ENCODE data around the gene FMN2. TPM values are rescaled to one million over a fixed set of nuclear protein-coding genes. Genes with fewer than 3 reads are reported as not detected.

The FMN2 gene
- total RNA-seq, 1 experiment from 2014 or later = 4.6 TPM

DNA sequence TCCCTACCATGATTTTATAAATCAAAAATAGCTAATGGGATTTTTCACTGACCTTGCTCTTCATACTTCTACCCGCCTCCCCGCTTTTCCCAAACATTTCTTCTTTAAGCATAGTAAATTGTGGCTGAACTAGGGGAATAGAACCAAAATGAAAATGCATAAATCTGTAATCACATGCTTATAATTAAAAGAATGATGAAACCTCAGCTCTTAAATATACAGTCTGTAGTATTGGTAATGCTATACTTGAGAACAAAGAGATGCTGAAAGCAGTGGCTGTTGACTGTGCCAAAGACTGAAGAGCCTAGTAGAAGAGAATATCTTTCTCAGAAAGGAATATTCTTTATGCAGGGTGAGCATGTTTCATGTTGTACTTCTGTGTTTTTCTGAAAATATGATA, 271.1 kb downstream of the FMN2 start:
- no peak for TF ChIP-seq EZH2phosphoT487 (IDR thresholded peaks at IDR 0.05; ENCODE audit: borderline replicate concordance, low read length)
- no peak for TF ChIP-seq EZH2 (IDR thresholded peaks at IDR 0.05; ENCODE audit: low read length, unreplicated experiment)
- TF ChIP-seq, protein P1, sequence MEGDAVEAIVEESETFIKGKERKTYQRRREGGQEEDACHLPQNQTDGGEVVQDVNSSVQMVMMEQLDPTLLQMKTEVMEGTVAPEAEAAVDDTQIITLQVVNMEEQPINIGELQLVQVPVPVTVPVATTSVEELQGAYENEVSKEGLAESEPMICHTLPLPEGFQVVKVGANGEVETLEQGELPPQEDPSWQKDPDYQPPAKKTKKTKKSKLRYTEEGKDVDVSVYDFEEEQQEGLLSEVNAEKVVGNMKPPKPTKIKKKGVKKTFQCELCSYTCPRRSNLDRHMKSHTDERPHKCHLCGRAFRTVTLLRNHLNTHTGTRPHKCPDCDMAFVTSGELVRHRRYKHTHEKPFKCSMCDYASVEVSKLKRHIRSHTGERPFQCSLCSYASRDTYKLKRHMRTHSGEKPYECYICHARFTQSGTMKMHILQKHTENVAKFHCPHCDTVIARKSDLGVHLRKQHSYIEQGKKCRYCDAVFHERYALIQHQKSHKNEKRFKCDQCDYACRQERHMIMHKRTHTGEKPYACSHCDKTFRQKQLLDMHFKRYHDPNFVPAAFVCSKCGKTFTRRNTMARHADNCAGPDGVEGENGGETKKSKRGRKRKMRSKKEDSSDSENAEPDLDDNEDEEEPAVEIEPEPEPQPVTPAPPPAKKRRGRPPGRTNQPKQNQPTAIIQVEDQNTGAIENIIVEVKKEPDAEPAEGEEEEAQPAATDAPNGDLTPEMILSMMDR (conservative IDR thresholded peaks at IDR 0.05; ENCODE audit: low read depth, low read length) = no peak
- no peaks in the 10 kb centered on the region for H3F3A ChIP-seq (ENCODE audit: low read length, unreplicated experiment)
- no peaks in the 10 kb centered on the region for H3K36me3 ChIP-seq (ENCODE audit: low read depth, low read length)
- no peak overlapping the region for H2AFZ ChIP-seq (ENCODE audit: low read length)
- H3K4me2 ChIP-seq (ENCODE audit: low read length) = no peak overlapping the region
- ATAC-seq (no peak), DNase-seq (no peak)
- no peaks in the 10 kb centered on the region for H3K27me3 ChIP-seq (ENCODE audit: low read length)
- POLR2A ChIA-PET (ENCODE audit: unreplicated experiment) = no interaction called here
- BruUV-seq (replicated peaks) = no TSS peak
- H3K4me3 ChIP-seq (ENCODE audit: low read length) = no peak overlapping the region
- no peak overlapping the region for H3K27ac ChIP-seq (ENCODE audit: low read length)
- H3K9ac ChIP-seq (ENCODE audit: low read length) = no peak overlapping the region
- no peaks in the 10 kb centered on the region for H3K9me2 ChIP-seq (replicated peaks; ENCODE audit: low read length)
- no peaks in the 10 kb centered on the region for H3K79me2 ChIP-seq (ENCODE audit: low read length)
- H3K9me3 ChIP-seq (ENCODE audit: low read length) = no peaks in the 10 kb centered on the region
- intact Hi-C loops (cut with micrococcal nuclease) = no loop called here
- CTCF ChIA-PET = no interaction called here
- no peaks in the 10 kb centered on the region for H3K4me1 ChIP-seq (ENCODE audit: insufficient read depth, low read length)
- H4K20me1 ChIP-seq (ENCODE audit: low read length) = no peaks in the 10 kb centered on the region

DNA sequence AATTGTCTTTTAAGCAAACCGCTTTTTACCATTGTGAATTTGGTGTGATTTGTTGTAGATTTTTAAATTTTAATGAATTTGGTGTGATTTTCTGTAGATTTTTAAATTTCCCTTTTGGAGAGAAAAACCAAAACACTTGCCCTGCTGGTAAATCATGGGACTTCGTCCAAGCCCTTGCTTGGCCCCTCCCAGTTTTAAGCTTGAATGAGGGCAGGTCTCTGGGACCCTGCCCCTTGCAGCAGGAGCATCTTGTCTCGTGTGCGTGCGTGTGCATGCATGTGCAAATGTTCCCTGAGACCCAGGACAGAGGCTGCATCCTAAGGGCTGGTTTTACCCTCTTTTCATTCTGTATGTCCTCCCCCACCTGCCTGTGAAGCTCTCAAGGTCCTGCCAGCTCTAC, 271.6 kb downstream of the FMN2 start:
- H3K9me3 ChIP-seq (ENCODE audit: low read length) = no peaks in the 10 kb centered on the region
- no peak overlapping the region for H3K4me2 ChIP-seq (ENCODE audit: low read length)
- no peaks in the 10 kb centered on the region for H3K9me2 ChIP-seq (replicated peaks; ENCODE audit: low read length)
- H3K4me3 ChIP-seq (ENCODE audit: low read length) = no peak overlapping the region
- no peaks in the 10 kb centered on the region for H4K20me1 ChIP-seq (ENCODE audit: low read length)
- TF ChIP-seq, protein P1 (conservative IDR thresholded peaks at IDR 0.05; ENCODE audit: low read depth, low read length) = no peak
- no peak for TF ChIP-seq EZH2 (IDR thresholded peaks at IDR 0.05; ENCODE audit: low read length, unreplicated experiment)
- TF ChIP-seq EZH2phosphoT487 (IDR thresholded peaks at IDR 0.05; ENCODE audit: borderline replicate concordance, low read length) = no peak
- H2AFZ ChIP-seq (ENCODE audit: low read length) = no peak overlapping the region
- no peak overlapping the region for H3K27ac ChIP-seq (ENCODE audit: low read length)
- no peaks in the 10 kb centered on the region for H3K36me3 ChIP-seq (ENCODE audit: low read depth, low read length)
- ChIA-PET POLR2A (ENCODE audit: unreplicated experiment) (no interaction called here), CTCF (no interaction called here)
- no TSS peak for BruUV-seq (replicated peaks)
- ATAC-seq = no peak
- H3K9ac ChIP-seq (ENCODE audit: low read length) = no peak overlapping the region
- intact Hi-C loops (cut with micrococcal nuclease) = no loop called here
- no peak for DNase-seq
- H3K4me1 ChIP-seq (ENCODE audit: insufficient read depth, low read length) = no peaks in the 10 kb centered on the region
- H3F3A ChIP-seq (ENCODE audit: low read length, unreplicated experiment) = no peaks in the 10 kb centered on the region
- no peaks in the 10 kb centered on the region for H3K79me2 ChIP-seq (ENCODE audit: low read length)
- no peaks in the 10 kb centered on the region for H3K27me3 ChIP-seq (ENCODE audit: low read length)

DNA sequence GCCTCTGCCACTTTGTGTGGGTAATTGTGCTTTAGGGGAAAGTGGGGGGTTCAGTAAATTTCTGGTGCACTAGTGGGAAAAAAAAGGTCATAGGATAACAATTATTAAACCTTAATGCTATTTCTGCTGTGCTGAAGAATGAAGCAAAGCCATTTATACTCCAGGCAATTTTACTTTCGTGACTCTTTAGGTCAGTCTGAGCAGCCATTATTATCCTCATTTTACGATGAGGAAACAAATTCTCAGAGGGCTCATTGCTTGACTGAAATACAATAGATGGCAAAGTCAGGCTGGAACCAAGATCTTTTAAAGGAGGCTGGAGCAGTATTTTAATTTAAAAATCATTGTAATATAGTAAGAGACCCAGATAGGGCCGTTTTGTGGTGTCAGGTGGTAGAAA, 272.2 kb downstream of the FMN2 start:
- POLR2A ChIA-PET (ENCODE audit: unreplicated experiment) = no interaction called here
- CTCF ChIA-PET = no interaction called here
- no peaks in the 10 kb centered on the region for H3F3A ChIP-seq (ENCODE audit: low read length, unreplicated experiment)
- TF ChIP-seq EZH2 (IDR thresholded peaks at IDR 0.05; ENCODE audit: low read length, unreplicated experiment) (no peak), EZH2phosphoT487 (IDR thresholded peaks at IDR 0.05; ENCODE audit: borderline replicate concordance, low read length) (no peak)
- TF ChIP-seq, protein P1 (conservative IDR thresholded peaks at IDR 0.05; ENCODE audit: low read depth, low read length) = no peak
- H3K9me2 ChIP-seq (replicated peaks; ENCODE audit: low read length) = no peaks in the 10 kb centered on the region
- no peak overlapping the region for H3K4me3 ChIP-seq (ENCODE audit: low read length)
- H3K79me2 ChIP-seq (ENCODE audit: low read length) = no peaks in the 10 kb centered on the region
- no peak overlapping the region for H2AFZ ChIP-seq (ENCODE audit: low read length)
- H4K20me1 ChIP-seq (ENCODE audit: low read length) = no peaks in the 10 kb centered on the region
- H3K9ac ChIP-seq (ENCODE audit: low read length) = no peak overlapping the region
- intact Hi-C loops (cut with micrococcal nuclease) = no loop called here
- H3K27me3 ChIP-seq (ENCODE audit: low read length) = no peaks in the 10 kb centered on the region
- no TSS peak for BruUV-seq (replicated peaks)
- DNase-seq (no peak), ATAC-seq (no peak)
- no peaks in the 10 kb centered on the region for H3K9me3 ChIP-seq (ENCODE audit: low read length)
- H3K27ac ChIP-seq (ENCODE audit: low read length) = no peak overlapping the region
- no peak overlapping the region for H3K4me2 ChIP-seq (ENCODE audit: low read length)
- H3K36me3 ChIP-seq (ENCODE audit: low read depth, low read length) = no peaks in the 10 kb centered on the region
- H3K4me1 ChIP-seq (ENCODE audit: insufficient read depth, low read length) = no peaks in the 10 kb centered on the region

Measured in PC-3 (cell line).